Body of pancreas (tissue), 4 donors: ENCODE data around the gene IQCM.

ENCODE experiments used
- POLR2A ChIP-seq, 3 donors: fragments of 450-650 bp; IDR thresholded peaks; one replicate each; pipeline ENCODE4 v1.6.1; 2016; ENCODE audit warnings: antibody characterized with exemption in 3 of 3, mild to moderate bottlenecking in 2 of 3
- TF ChIP-seq, protein P1 (sequence below), 7 experiments: fragments of 450-650 bp in 4 of 7; fragments of 200-600 bp in 3 of 7; sonication (generic) in 3 of 7; IDR thresholded peaks; one replicate each; pipeline ENCODE4 v1.5.1; 2016 to 2019; ENCODE audit warnings: antibody characterized with exemption in 7 of 7

DNA sequence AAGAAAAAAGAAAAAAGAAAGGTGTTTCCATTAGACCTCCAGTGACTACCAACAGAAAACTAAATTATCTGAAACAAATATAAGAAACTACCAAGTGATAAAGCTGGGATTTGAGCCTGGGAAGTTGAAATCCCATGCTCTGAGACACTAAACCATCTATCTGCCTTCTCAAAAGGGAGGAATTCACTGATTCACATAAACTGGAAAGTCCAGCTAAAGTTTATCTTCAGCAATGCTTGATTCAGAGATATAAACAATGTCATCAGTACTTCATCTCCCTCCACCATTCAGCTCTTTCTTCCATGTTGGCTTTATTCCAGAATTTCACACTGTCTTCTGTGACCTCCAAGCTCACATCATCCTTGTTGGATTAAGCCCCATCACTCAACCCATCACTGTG lies 96.3 kb downstream of the IQCM start:
- TF ChIP-seq, protein P1, sequence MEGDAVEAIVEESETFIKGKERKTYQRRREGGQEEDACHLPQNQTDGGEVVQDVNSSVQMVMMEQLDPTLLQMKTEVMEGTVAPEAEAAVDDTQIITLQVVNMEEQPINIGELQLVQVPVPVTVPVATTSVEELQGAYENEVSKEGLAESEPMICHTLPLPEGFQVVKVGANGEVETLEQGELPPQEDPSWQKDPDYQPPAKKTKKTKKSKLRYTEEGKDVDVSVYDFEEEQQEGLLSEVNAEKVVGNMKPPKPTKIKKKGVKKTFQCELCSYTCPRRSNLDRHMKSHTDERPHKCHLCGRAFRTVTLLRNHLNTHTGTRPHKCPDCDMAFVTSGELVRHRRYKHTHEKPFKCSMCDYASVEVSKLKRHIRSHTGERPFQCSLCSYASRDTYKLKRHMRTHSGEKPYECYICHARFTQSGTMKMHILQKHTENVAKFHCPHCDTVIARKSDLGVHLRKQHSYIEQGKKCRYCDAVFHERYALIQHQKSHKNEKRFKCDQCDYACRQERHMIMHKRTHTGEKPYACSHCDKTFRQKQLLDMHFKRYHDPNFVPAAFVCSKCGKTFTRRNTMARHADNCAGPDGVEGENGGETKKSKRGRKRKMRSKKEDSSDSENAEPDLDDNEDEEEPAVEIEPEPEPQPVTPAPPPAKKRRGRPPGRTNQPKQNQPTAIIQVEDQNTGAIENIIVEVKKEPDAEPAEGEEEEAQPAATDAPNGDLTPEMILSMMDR (IDR thresholded peaks at IDR 0.05) = no peak
- no peak for TF ChIP-seq POLR2A (IDR thresholded peaks at IDR 0.05)
